Measurements from ENCODE around the gene HAL.

Gene HAL

DNA sequence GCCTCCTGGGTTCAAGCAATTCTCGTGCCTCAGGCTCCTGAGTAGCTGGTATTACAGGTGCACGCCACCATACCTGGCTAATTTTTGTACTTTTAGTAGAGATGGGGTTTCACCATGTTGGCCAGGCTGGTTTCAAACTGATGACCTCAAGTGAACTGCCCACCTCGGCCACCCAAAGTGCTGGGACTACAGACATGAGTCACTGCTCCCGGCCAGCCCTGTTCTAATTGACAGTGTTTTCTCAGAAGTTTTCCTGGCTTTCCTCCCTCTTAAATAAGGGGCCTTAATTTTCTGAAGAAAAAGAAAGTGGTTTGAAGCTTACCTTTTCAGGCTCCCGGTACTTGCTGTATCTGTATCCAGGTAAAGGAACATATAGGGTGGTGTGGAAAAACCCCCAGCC, 1.7 kb downstream of the HAL start:
- H3K23ac ChIP-seq (ENCODE audit: low read depth, low read length, poor library complexity), result no peak overlapping the region
- H3K9me3 ChIP-seq (replicated peaks in 1 of 2; ENCODE audit: control insufficient read depth in 2 of 2, insufficient read depth in 1 of 2, low read depth in 1 of 2, low read length in 2 of 2), result no peaks in the 10 kb centered on the region
- WGBS, 2 donors (ENCODE audit: extremely low coverage in 2 of 2, insufficient read length in 2 of 2, insufficient replicate concordance in 1 of 2), result no CpG with 5 or more reads among the region's 5 CpGs
- no peaks in the 10 kb centered on the region for H3K36me3 ChIP-seq (replicated peaks in 1 of 2; ENCODE audit: control insufficient read depth in 2 of 2, insufficient read depth in 2 of 2, low read length in 2 of 2)
- no peak overlapping the region for H2AK5ac ChIP-seq (ENCODE audit: low read depth, low read length)
- no peak overlapping the region for H2BK12ac ChIP-seq (ENCODE audit: low read length)
- H3K9ac ChIP-seq (ENCODE audit: low read depth, low read length, poor library complexity), result no peak overlapping the region
- no peak overlapping the region for H3K14ac ChIP-seq (ENCODE audit: low read length)
- no peak overlapping the region for H4K8ac ChIP-seq (ENCODE audit: low read depth, low read length)
- H4K91ac ChIP-seq (ENCODE audit: low read depth, low read length, poor library complexity), result no peak overlapping the region
- no peaks in the 10 kb centered on the region for H3K27me3 ChIP-seq (ENCODE audit: control insufficient read depth in 3 of 3, insufficient read depth in 3 of 3, low read depth in 1 of 3, low read length in 3 of 3)
- no peak overlapping the region for H3K27ac ChIP-seq (replicated peaks; ENCODE audit: low read length)
- no peak overlapping the region for H2BK15ac ChIP-seq (ENCODE audit: low read length)
- no peaks in the 10 kb centered on the region for H3K4me1 ChIP-seq (ENCODE audit: control insufficient read depth in 2 of 2, insufficient read depth in 1 of 2, low read depth in 1 of 2, low read length in 2 of 2)
- no peak overlapping the region for H2BK5ac ChIP-seq (ENCODE audit: low read length)
- H3K4me3 ChIP-seq (ENCODE audit: low read length in 2 of 2), result no peak overlapping the region
- no peak overlapping the region for H2AFZ ChIP-seq (ENCODE audit: low read length)
- H3K79me1 ChIP-seq (ENCODE audit: low read depth, low read length), result no peaks in the 10 kb centered on the region
- no peak for DNase-seq (ENCODE audit: low spot score)
- no peak overlapping the region for H3K18ac ChIP-seq (ENCODE audit: low read length)
- no peak overlapping the region for H2BK120ac ChIP-seq (ENCODE audit: low read depth, low read length)
- H3K4ac ChIP-seq (ENCODE audit: low read length), result no peak overlapping the region
- no peak overlapping the region for H3K4me2 ChIP-seq (ENCODE audit: insufficient read depth, low read length, poor library complexity, severe bottlenecking)

DNA sequence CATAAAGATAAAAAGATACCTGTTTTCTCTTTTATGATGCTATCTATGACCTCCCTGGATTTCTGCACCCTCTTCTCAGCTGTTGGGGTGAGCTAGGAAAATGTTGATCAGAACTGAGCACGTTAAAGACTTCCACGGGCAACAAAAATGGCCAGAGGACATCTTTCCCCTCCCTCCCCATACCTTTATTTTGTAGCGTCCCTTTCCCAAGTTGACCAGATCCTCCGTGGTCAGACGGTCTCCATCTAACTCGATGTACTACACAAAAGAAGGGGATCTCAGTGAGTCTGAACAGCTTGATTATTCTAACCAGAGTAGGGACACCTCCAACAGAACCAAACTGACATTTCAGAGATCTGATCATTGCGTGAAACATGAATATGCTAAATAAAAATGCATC, 2.2 kb downstream of the HAL start:
- Histone ChIP-seq H2BK120ac (ENCODE audit: low read depth, low read length) (no peak overlapping the region), H4K8ac (ENCODE audit: low read depth, low read length) (no peak overlapping the region), H2BK12ac (ENCODE audit: low read length) (no peak overlapping the region), H3K36me3 (replicated peaks in 1 of 2; ENCODE audit: control insufficient read depth in 2 of 2, insufficient read depth in 2 of 2, low read length in 2 of 2) (no peaks in the 10 kb centered on the region), H3K27me3 (ENCODE audit: control insufficient read depth in 3 of 3, insufficient read depth in 3 of 3, low read depth in 1 of 3, low read length in 3 of 3) (no peaks in the 10 kb centered on the region), H3K4ac (ENCODE audit: low read length) (no peak overlapping the region), H3K23ac (ENCODE audit: low read depth, low read length, poor library complexity) (no peak overlapping the region), H3K9me3 (replicated peaks in 1 of 2; ENCODE audit: control insufficient read depth in 2 of 2, insufficient read depth in 1 of 2, low read depth in 1 of 2, low read length in 2 of 2) (no peaks in the 10 kb centered on the region), H3K4me3 (ENCODE audit: low read length in 2 of 2) (no peak overlapping the region), H3K18ac (ENCODE audit: low read length) (no peak overlapping the region), H4K91ac (ENCODE audit: low read depth, low read length, poor library complexity) (no peak overlapping the region), H2AFZ (ENCODE audit: low read length) (no peak overlapping the region), H3K4me1 (ENCODE audit: control insufficient read depth in 2 of 2, insufficient read depth in 1 of 2, low read depth in 1 of 2, low read length in 2 of 2) (no peaks in the 10 kb centered on the region), H3K4me2 (ENCODE audit: insufficient read depth, low read length, poor library complexity, severe bottlenecking) (no peak overlapping the region), H2BK15ac (ENCODE audit: low read length) (no peak overlapping the region), H3K9ac (ENCODE audit: low read depth, low read length, poor library complexity) (no peak overlapping the region), H2AK5ac (ENCODE audit: low read depth, low read length) (no peak overlapping the region), H3K27ac (replicated peaks; ENCODE audit: low read length) (no peak overlapping the region), H3K79me1 (ENCODE audit: low read depth, low read length) (no peaks in the 10 kb centered on the region), H3K14ac (ENCODE audit: low read length) (no peak overlapping the region), H2BK5ac (ENCODE audit: low read length) (no peak overlapping the region)
- no CpG with 5 or more reads among the region's 7 CpGs for WGBS, 2 donors (ENCODE audit: extremely low coverage in 2 of 2, insufficient read length in 2 of 2, insufficient replicate concordance in 1 of 2)
- DNase-seq (ENCODE audit: low spot score), result no peak

GRCh38 chr12:95990136-95990535, 6.0 kb downstream of the HAL start:
- H2BK12ac ChIP-seq (ENCODE audit: low read length), result no peak overlapping the region
- H3K4ac ChIP-seq (ENCODE audit: low read length), result no peak overlapping the region
- H2BK5ac ChIP-seq (ENCODE audit: low read length), result no peak overlapping the region
- H2AK5ac ChIP-seq (ENCODE audit: low read depth, low read length), result no peak overlapping the region
- no peak overlapping the region for H2BK15ac ChIP-seq (ENCODE audit: low read length)
- H3K27ac ChIP-seq (replicated peaks; ENCODE audit: low read length), result no peak overlapping the region
- H3K4me2 ChIP-seq (ENCODE audit: insufficient read depth, low read length, poor library complexity, severe bottlenecking), result no peak overlapping the region
- no peaks in the 10 kb centered on the region for H3K36me3 ChIP-seq (replicated peaks in 1 of 2; ENCODE audit: control insufficient read depth in 2 of 2, insufficient read depth in 2 of 2, low read length in 2 of 2)
- no peak overlapping the region for H2BK120ac ChIP-seq (ENCODE audit: low read depth, low read length)
- H3K18ac ChIP-seq (ENCODE audit: low read length), result no peak overlapping the region
- H3K4me3 ChIP-seq (ENCODE audit: low read length in 2 of 2), result no peak overlapping the region
- H3K4me1 ChIP-seq (ENCODE audit: control insufficient read depth in 2 of 2, insufficient read depth in 1 of 2, low read depth in 1 of 2, low read length in 2 of 2), result peaks cover 3% of the 10 kb centered on the region in 2 donors
- no peak overlapping the region for H4K91ac ChIP-seq (ENCODE audit: low read depth, low read length, poor library complexity)
- H2AFZ ChIP-seq (ENCODE audit: low read length), result no peak overlapping the region
- no peaks in the 10 kb centered on the region for H3K27me3 ChIP-seq (ENCODE audit: control insufficient read depth in 3 of 3, insufficient read depth in 3 of 3, low read depth in 1 of 3, low read length in 3 of 3)
- H4K8ac ChIP-seq (ENCODE audit: low read depth, low read length), result no peak overlapping the region
- no peaks in the 10 kb centered on the region for H3K9me3 ChIP-seq (replicated peaks in 1 of 2; ENCODE audit: control insufficient read depth in 2 of 2, insufficient read depth in 1 of 2, low read depth in 1 of 2, low read length in 2 of 2)
- no peak overlapping the region for H3K9ac ChIP-seq (ENCODE audit: low read depth, low read length, poor library complexity)
- H3K79me1 ChIP-seq (ENCODE audit: low read depth, low read length), result no peaks in the 10 kb centered on the region
- DNase-seq (ENCODE audit: low spot score), result no peak
- no peak overlapping the region for H3K23ac ChIP-seq (ENCODE audit: low read depth, low read length, poor library complexity)
- no peak overlapping the region for H3K14ac ChIP-seq (ENCODE audit: low read length)
- no CpG with 5 or more reads among the region's 7 CpGs for WGBS, 2 donors (ENCODE audit: extremely low coverage in 2 of 2, insufficient read length in 2 of 2, insufficient replicate concordance in 1 of 2)

GRCh38 chr12:95989504-95990123, 6.5 kb downstream of the HAL start:
- Histone ChIP-seq H4K8ac (ENCODE audit: low read depth, low read length) (no peak overlapping the region), H3K4me2 (ENCODE audit: insufficient read depth, low read length, poor library complexity, severe bottlenecking) (no peak overlapping the region), H3K79me1 (ENCODE audit: low read depth, low read length) (no peaks in the 10 kb centered on the region)

More at GRCh38 chr12:95989504-95990123, 6.5 kb downstream of the HAL start:
- WGBS, 2 donors (ENCODE audit: extremely low coverage in 2 of 2, insufficient read length in 2 of 2, insufficient replicate concordance in 1 of 2), result no CpG with 5 or more reads among the region's 4 CpGs
- Histone ChIP-seq H3K23ac (ENCODE audit: low read depth, low read length, poor library complexity) (no peak overlapping the region), H2AK5ac (ENCODE audit: low read depth, low read length) (no peak overlapping the region), H2AFZ (ENCODE audit: low read length) (no peak overlapping the region), H3K4me1 (ENCODE audit: control insufficient read depth in 2 of 2, insufficient read depth in 1 of 2, low read depth in 1 of 2, low read length in 2 of 2) (peaks cover 3% of the 10 kb centered on the region in 2 donors), H3K4me3 (ENCODE audit: low read length in 2 of 2) (no peak overlapping the region), H3K27me3 (ENCODE audit: control insufficient read depth in 3 of 3, insufficient read depth in 3 of 3, low read depth in 1 of 3, low read length in 3 of 3) (no peaks in the 10 kb centered on the region), H2BK120ac (ENCODE audit: low read depth, low read length) (no peak overlapping the region), H3K36me3 (replicated peaks in 1 of 2; ENCODE audit: control insufficient read depth in 2 of 2, insufficient read depth in 2 of 2, low read length in 2 of 2) (no peaks in the 10 kb centered on the region), H2BK5ac (ENCODE audit: low read length) (no peak overlapping the region), H3K9me3 (replicated peaks in 1 of 2; ENCODE audit: control insufficient read depth in 2 of 2, insufficient read depth in 1 of 2, low read depth in 1 of 2, low read length in 2 of 2) (no peaks in the 10 kb centered on the region), H3K18ac (ENCODE audit: low read length) (no peak overlapping the region), H4K91ac (ENCODE audit: low read depth, low read length, poor library complexity) (no peak overlapping the region), H2BK15ac (ENCODE audit: low read length) (no peak overlapping the region), H3K4ac (ENCODE audit: low read length) (no peak overlapping the region), H3K9ac (ENCODE audit: low read depth, low read length, poor library complexity) (no peak overlapping the region), H3K14ac (ENCODE audit: low read length) (no peak overlapping the region), H2BK12ac (ENCODE audit: low read length) (no peak overlapping the region), H3K27ac (replicated peaks; ENCODE audit: low read length) (no peak overlapping the region)
- no peak for DNase-seq (ENCODE audit: low spot score)

All from neuronal stem cell (in vitro differentiated cells).